Erythroblast (primary cell): Measurements from ENCODE around the gene MAT2A.
"Not testable (repeated sequence)": the region's sequence is repeated elsewhere in the genome, so short reads cannot be mapped to it uniquely, and the experiment has no call there.

Experiments
- GATA1 ChIP-seq: IDR thresholded peaks from 2 replicates; pipeline ENCODE4 v1.6.1; 2011; ENCODE audit warnings: low read depth, mild to moderate bottlenecking, control low read depth, low read length, moderate library complexity
- POLR2A ChIP-seq: IDR thresholded peaks from 2 replicates; pipeline ENCODE4 v1.6.1; 2011; ENCODE audit warnings: mild to moderate bottlenecking, low read length

- TF ChIP-seq POLR2A, GATA1: not testable (repeated sequence)
Measured at GRCh38 chr2:85544254-85544691, 5.3 kb downstream of the MAT2A start.
